Esophagus squamous epithelium (tissue), 4 donors: ENCODE results near the gene CCDC141.

ENCODE experiments used
- CTCF ChIP-seq, 6 experiments: fragments of 450-650 bp in 4 of 6; fragments of 200-600 bp in 2 of 6; sonication (generic) in 2 of 6; IDR thresholded peaks; one replicate each; pipeline ENCODE4 v1.5.1; 2016 to 2019; ENCODE audit warnings: antibody characterized with exemption in 6 of 6, mild to moderate bottlenecking in 4 of 6, moderate library complexity in 4 of 6
- POLR2A ChIP-seq, 4 donors: fragments of 450-650 bp; IDR thresholded peaks; one replicate each; pipeline ENCODE4 v1.6.1; 2017; ENCODE audit warnings: antibody characterized with exemption in 4 of 4, mild to moderate bottlenecking in 4 of 4, moderate library complexity in 3 of 4

- peak in 5 of 6 experiments; percentile 17 to 50 (median 35) for TF ChIP-seq CTCF (IDR thresholded peaks at IDR 0.05)
- no peak for TF ChIP-seq POLR2A (IDR thresholded peaks at IDR 0.05)
Observed at GRCh38 chr2:178804791-178805190, 245.1 kb downstream of the CCDC141 start.
